Measurements from ENCODE around the gene NIT2.

The NIT2 gene, protein sequence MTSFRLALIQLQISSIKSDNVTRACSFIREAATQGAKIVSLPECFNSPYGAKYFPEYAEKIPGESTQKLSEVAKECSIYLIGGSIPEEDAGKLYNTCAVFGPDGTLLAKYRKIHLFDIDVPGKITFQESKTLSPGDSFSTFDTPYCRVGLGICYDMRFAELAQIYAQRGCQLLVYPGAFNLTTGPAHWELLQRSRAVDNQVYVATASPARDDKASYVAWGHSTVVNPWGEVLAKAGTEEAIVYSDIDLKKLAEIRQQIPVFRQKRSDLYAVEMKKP

DNA sequence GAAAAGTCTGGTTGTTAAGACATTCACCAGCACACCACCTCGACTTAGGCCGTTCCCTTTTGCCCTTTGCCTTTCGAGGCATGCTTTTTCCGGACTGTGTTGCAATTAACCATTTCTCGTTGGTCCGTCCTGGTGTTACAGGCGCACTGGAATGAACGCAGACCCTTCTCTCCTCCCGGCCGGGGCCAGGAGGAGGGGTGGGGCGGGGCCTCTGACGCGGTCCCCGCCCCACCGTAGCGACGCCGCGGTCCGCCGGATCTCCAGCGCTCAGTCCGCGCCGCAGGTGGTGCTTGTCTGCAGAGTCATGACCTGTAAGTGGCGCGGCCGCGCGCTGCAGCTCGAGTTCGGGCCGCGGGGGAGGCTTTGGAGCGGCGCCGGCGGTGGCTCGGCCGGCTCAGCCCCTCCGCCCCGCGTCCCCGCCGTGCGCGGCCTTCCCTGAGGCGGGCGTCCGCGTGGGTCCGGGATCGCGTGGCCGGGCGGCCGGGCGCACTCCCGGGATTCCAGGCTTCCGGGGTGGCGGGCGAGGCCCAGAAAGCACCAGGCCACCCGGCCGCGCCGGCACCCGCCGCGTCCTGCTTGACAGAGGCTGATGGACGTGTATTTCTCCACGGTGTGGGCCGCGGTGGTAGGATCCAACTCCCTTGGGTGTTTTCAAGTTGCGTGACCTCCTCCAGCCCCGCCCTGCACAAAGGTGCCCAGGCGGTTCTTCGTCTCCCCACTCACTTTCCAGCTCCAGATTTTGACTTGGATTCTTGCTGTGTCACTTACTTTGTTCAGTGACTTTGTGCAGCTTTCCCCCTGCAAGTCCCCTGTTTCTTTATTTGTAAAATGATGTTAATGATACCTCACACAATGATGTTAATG is at the start of gene NIT2:
Gene NIT2, plus strand, starts transcription at position 270 of the 864 bp plus-strand sequence. Its CDS starts 35 bp downstream, at position 305.
- TF ChIP-seq, protein P1, sequence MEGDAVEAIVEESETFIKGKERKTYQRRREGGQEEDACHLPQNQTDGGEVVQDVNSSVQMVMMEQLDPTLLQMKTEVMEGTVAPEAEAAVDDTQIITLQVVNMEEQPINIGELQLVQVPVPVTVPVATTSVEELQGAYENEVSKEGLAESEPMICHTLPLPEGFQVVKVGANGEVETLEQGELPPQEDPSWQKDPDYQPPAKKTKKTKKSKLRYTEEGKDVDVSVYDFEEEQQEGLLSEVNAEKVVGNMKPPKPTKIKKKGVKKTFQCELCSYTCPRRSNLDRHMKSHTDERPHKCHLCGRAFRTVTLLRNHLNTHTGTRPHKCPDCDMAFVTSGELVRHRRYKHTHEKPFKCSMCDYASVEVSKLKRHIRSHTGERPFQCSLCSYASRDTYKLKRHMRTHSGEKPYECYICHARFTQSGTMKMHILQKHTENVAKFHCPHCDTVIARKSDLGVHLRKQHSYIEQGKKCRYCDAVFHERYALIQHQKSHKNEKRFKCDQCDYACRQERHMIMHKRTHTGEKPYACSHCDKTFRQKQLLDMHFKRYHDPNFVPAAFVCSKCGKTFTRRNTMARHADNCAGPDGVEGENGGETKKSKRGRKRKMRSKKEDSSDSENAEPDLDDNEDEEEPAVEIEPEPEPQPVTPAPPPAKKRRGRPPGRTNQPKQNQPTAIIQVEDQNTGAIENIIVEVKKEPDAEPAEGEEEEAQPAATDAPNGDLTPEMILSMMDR (IDR thresholded peaks at IDR 0.05): no peak

DNA sequence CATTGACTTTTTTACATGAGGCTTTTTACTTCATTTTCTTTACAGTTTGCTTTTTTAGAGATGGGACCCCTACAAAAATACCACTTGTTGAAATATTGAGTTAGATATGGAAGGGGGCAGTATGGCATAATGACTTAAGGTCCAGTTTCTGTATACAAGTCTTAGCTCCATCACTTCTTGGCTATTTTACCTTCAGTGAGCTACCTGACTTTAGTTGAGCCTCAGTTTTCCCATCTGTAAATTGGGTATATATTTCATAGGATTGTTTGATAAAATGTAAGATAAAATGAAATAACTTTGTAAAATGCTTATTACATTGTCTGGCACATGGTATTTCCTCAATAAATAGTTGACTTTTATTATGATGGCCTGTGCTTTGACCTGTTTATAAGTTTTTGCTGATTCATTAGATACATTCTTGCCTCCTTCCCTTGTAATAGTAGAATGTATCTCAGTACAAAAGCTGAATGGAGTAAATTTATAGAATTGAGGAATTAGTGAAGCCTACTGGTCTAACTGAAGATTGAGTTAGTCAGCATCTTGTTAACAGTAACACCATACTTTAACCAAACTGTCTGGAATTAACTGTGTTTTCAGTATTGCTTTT is 46.2 kb upstream of the NIT2 start:
- TF ChIP-seq, protein P1 (IDR thresholded peaks at IDR 0.05): no peak

DNA sequence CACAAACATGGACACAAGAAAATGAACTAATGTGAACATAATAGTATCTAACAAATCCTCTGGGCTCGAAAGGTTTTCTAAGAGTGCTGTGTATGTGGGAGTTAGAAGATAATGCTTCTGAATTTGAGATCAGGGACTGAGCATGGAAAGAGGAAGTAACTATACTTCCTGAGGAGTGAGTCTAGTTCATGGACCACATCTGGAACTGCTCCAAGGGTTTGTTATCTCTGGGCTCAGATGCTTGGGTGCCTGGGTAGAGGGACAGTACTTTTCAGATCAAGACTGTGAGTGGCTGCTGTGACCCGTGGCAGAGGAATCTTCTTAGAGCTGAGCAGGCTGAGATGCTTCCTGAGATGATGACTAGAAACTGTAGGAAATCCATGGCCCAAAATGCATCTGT is 45.2 kb upstream of the NIT2 start:
- TF ChIP-seq, protein P1 (IDR thresholded peaks at IDR 0.05): no peak

DNA sequence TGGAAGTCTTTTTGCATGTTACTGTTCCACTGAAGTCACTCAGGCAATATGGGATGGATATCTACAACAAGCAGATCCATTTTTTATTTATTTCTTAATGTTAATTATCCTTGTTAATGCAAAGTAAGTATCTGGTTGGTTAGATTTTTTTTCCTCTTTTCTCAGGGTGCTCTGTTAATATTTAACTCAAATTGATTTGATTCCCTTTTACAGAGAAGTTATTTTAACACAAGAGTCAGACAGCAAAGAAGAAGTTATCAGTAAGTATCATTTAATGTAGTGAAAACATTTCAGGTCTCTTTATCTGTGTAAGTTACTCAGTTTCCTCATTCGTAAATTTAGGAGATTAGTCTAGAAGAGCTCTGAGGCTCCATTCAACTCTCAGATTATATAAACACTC is 39.5 kb upstream of the NIT2 start:
- TF ChIP-seq, protein P1 (IDR thresholded peaks at IDR 0.05): no peak

DNA sequence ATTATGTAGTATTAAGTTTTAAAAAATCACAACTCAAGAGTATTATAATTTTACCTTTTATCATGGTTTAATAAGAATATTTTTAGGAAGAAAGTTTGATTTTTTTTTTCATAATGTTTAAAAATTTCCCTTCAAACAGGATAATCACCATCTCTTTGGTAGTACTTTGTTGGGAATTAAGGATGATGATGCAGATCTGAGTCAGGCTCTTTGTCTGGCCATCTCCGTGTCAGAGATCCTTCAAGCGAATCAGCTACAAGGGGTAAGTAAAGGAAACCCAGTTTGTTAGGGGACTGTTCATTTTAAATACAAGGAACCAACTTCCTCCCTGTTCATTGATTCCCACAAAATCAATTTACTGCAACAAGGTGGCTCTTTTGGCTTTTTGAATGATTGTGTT is 36.8 kb upstream of the NIT2 start:
- TF ChIP-seq, protein P1 (IDR thresholded peaks at IDR 0.05): no peak

DNA sequence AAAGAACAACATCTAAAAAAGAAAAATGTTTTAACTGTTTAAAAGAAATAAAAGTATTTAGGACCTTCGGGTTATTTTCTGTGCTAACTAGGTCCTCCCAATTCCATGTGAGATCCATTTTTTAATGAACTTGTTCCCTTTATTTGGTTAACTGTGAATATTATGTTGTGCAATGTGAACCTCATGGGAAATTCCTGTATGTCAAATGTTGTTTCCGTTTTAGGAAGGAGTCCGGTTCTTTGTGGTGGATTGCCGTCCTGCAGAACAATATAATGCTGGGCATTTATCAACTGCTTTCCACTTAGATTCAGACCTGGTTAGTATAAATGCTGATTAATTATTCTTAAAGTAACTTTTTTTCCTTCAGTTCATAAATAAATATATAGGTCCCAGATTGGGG is 35.5 kb upstream of the NIT2 start:
- TF ChIP-seq, protein P1 (IDR thresholded peaks at IDR 0.05): no peak

DNA sequence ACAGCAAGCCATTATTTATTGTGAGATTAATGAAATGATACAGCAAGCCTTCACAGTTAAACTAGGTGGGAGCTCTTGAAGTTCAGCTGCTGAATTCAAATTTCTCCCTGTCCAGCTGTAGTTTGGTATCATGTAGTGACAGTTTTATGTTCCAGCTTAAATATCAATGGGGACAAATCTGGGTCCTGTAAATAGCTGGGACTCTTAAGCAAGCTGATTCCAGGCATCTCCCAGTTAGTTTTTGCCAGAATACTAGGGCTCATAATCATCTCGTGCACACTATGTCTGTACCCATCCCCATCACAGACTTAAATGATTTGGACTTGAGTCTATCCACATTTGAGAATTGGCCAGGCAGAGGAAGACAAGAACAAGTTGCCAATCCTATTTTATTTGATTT is 27.9 kb upstream of the NIT2 start:
- TF ChIP-seq, protein P1 (IDR thresholded peaks at IDR 0.05): no peak
